ENCODE results near the gene MAB21L4. TPM values are rescaled to one million over a fixed set of nuclear protein-coding genes. Genes with fewer than 3 reads are reported as not detected.

The MAB21L4 gene
- total RNA-seq, 2 donors from 2014 or later = 1.1 to 3.5 TPM

GRCh38 chr2:240888890-240889573, 6.9 kb downstream of the MAB21L4 start:
- no peaks in the 10 kb centered on the region for H3K9me3 ChIP-seq
- no peaks in the 10 kb centered on the region for H3K4me1 ChIP-seq (replicated peaks)
- no peaks in the 10 kb centered on the region for H3K27me3 ChIP-seq (replicated peaks; ENCODE audit: insufficient read depth)
- WGBS = 81% methylated on average over 8 of the region's 11 CpGs
- no peak overlapping the region for H3K27ac ChIP-seq
- intact Hi-C loops (cut with DNase I) = no loop called here
- TF ChIP-seq POLR2AphosphoS5 (IDR thresholded peaks at IDR 0.05) = no peak
- no peak for TF ChIP-seq CTCF (IDR thresholded peaks at IDR 0.05)
- TF ChIP-seq POLR2A (IDR thresholded peaks at IDR 0.05) = no peak
- no peaks in the 10 kb centered on the region for H3K36me3 ChIP-seq
- H3K4me3 ChIP-seq = no peak overlapping the region
- DNase-seq (ENCODE audit: low spot score) = no peak

GRCh38 chr2:240888130-240888889, 7.6 kb downstream of the MAB21L4 start:
- 89% methylated on average over 36 of the region's 37 CpGs for WGBS
- intact Hi-C loops (cut with DNase I) = no loop called here
- Histone ChIP-seq H3K9me3 (no peaks in the 10 kb centered on the region), H3K36me3 (no peaks in the 10 kb centered on the region), H3K4me1 (replicated peaks) (no peaks in the 10 kb centered on the region), H3K27ac (no peak overlapping the region), H3K4me3 (no peak overlapping the region), H3K27me3 (replicated peaks; ENCODE audit: insufficient read depth) (no peaks in the 10 kb centered on the region)
- no peak for TF ChIP-seq POLR2A (IDR thresholded peaks at IDR 0.05)
- no peak for TF ChIP-seq POLR2AphosphoS5 (IDR thresholded peaks at IDR 0.05)
- no peak for TF ChIP-seq CTCF (IDR thresholded peaks at IDR 0.05)
- DNase-seq (ENCODE audit: low spot score) = no peak

GRCh38 chr2:240887631-240888030, 8.3 kb downstream of the MAB21L4 start:
- WGBS = 95% methylated on average over 4 of the region's 4 CpGs
- intact Hi-C loops (cut with DNase I) = no loop called here
- no peaks in the 10 kb centered on the region for H3K36me3 ChIP-seq
- TF ChIP-seq POLR2A (IDR thresholded peaks at IDR 0.05) = no peak
- no peak for TF ChIP-seq POLR2AphosphoS5 (IDR thresholded peaks at IDR 0.05)
- TF ChIP-seq CTCF (IDR thresholded peaks at IDR 0.05) = no peak
- no peak for DNase-seq (ENCODE audit: low spot score)
- H3K4me1 ChIP-seq (replicated peaks) = no peaks in the 10 kb centered on the region
- no peaks in the 10 kb centered on the region for H3K27me3 ChIP-seq (replicated peaks; ENCODE audit: insufficient read depth)
- no peak overlapping the region for H3K27ac ChIP-seq
- H3K9me3 ChIP-seq = no peaks in the 10 kb centered on the region
- H3K4me3 ChIP-seq = no peak overlapping the region

GRCh38 chr2:240886678-240887609, 9.0 kb downstream of the MAB21L4 start:
- Histone ChIP-seq H3K27me3 (replicated peaks; ENCODE audit: insufficient read depth) (no peaks in the 10 kb centered on the region), H3K9me3 (no peaks in the 10 kb centered on the region), H3K27ac (no peak overlapping the region), H3K36me3 (no peaks in the 10 kb centered on the region), H3K4me3 (no peak overlapping the region), H3K4me1 (replicated peaks) (no peaks in the 10 kb centered on the region)
- intact Hi-C loops (cut with DNase I) = no loop called here
- no peak for DNase-seq (ENCODE audit: low spot score)
- WGBS = 76% methylated on average over 18 of the region's 18 CpGs
- TF ChIP-seq POLR2AphosphoS5 (IDR thresholded peaks at IDR 0.05) (no peak), CTCF (IDR thresholded peaks at IDR 0.05) (no peak), POLR2A (IDR thresholded peaks at IDR 0.05) (no peak)

Measured in prostate gland (tissue), 2 donors.